HFFc6 (cell line): ENCODE measurements around the gene PDZRN4. TPM values are rescaled to one million over a fixed set of nuclear protein-coding genes. Genes with fewer than 3 reads are reported as not detected.

ENCODE experiments used
- DNase-seq: peaks from one replicate; pipeline ENCODE4 v3.0.0-alpha.2; 2018
- H3K27ac Mint-ChIP-seq: 2 replicates; pipeline ENCODE4 v1.8.0; 2020; ENCODE audit warnings: mild to moderate bottlenecking, mixed read lengths
- H3K27me3 Mint-ChIP-seq: 2 replicates; pipeline ENCODE4 v1.8.0; 2021; ENCODE audit warnings: mild to moderate bottlenecking, moderate library complexity, mixed read lengths; ENCODE audit not compliant: insufficient read depth
- H3K36me3 Mint-ChIP-seq: 2 replicates; pipeline ENCODE4 v1.8.0; 2021; ENCODE audit warnings: low read depth, mixed read lengths
- H3K4me1 Mint-ChIP-seq: 2 replicates; pipeline ENCODE4 v1.8.0; 2020; ENCODE audit warnings: low read depth, mixed read lengths
- H3K4me3 Mint-ChIP-seq: 2 replicates; pipeline ENCODE4 v1.8.0; 2020; ENCODE audit warnings: mild to moderate bottlenecking, moderate library complexity, mixed read lengths
- H3K9me3 Mint-ChIP-seq: 2 replicates; pipeline ENCODE4 v1.8.0; 2020; ENCODE audit warnings: mild to moderate bottlenecking, mixed read lengths
- CTCF ChIP-seq: fragments of 200-600 bp; sonication (generic); IDR thresholded peaks from 2 replicates; pipeline ENCODE4 v1.5.0; 2021; ENCODE audit warnings: antibody characterized with exemption, mild to moderate bottlenecking
- total RNA-seq, 6 experiments: library from RNA; stranded (reverse); fragmentation: NEBNext Ultra II Directional; extraction: Animal tissue kit (Norgen Biotek cat#: 25700); gene quantifications; 2 replicates in 1 of 6; 3 replicates in 5 of 6; pipeline ENCODE4 v1.2.3, GENCODE V29; 2021

PDZRN4 gene
- total RNA-seq, 6 experiments from 2014 or later: not detected

GRCh38 chr12:41479426-41479825 lies 291.3 kb downstream of the PDZRN4 start:
- TF ChIP-seq CTCF: no peak
- H3K27ac Mint-ChIP-seq: no peak overlapping the region
- no peaks in the 10 kb centered on the region for H3K4me1 Mint-ChIP-seq
- no peaks in the 10 kb centered on the region for H3K9me3 Mint-ChIP-seq
- no peak overlapping the region for H3K4me3 Mint-ChIP-seq
- no peak for DNase-seq
- no peaks in the 10 kb centered on the region for H3K36me3 Mint-ChIP-seq
- H3K27me3 Mint-ChIP-seq: no peaks in the 10 kb centered on the region

- TF ChIP-seq CTCF: no peak
- H3K4me3 Mint-ChIP-seq: no peak overlapping the region
- no peaks in the 10 kb centered on the region for H3K9me3 Mint-ChIP-seq
- H3K4me1 Mint-ChIP-seq: peaks cover 11% of the 10 kb centered on the region
- no peaks in the 10 kb centered on the region; the same call in 1 of the 2 replicates for H3K27me3 Mint-ChIP-seq
- H3K27ac Mint-ChIP-seq: no peak overlapping the region
- H3K36me3 Mint-ChIP-seq: no peaks in the 10 kb centered on the region
- no peak for DNase-seq
These were observed 297.1 kb downstream of the PDZRN4 start for GRCh38 chr12:41485203-41485602.

- DNase-seq: no peak
- H3K4me1 Mint-ChIP-seq: peaks cover 11% of the 10 kb centered on the region
- H3K36me3 Mint-ChIP-seq: no peaks in the 10 kb centered on the region
- no peak overlapping the region for H3K4me3 Mint-ChIP-seq
- no peak for TF ChIP-seq CTCF
- no peaks in the 10 kb centered on the region for H3K9me3 Mint-ChIP-seq
- no peaks in the 10 kb centered on the region; the same call in 1 of the 2 replicates for H3K27me3 Mint-ChIP-seq
- no peak overlapping the region for H3K27ac Mint-ChIP-seq
These were observed 298.6 kb downstream of the PDZRN4 start for GRCh38 chr12:41486718-41487117.

- Mint-ChIP-seq H3K27ac (no peak overlapping the region), H3K9me3 (no peaks in the 10 kb centered on the region), H3K4me3 (no peak overlapping the region), H3K27me3 (no peaks in the 10 kb centered on the region), H3K36me3 (no peaks in the 10 kb centered on the region), H3K4me1 (no peaks in the 10 kb centered on the region)
- no peak for DNase-seq
- no peak for TF ChIP-seq CTCF
These were observed 307.9 kb downstream of the PDZRN4 start for GRCh38 chr12:41496009-41496408.

GRCh38 chr12:41497409-41497808 lies 309.3 kb downstream of the PDZRN4 start:
- Mint-ChIP-seq H3K4me1 (no peaks in the 10 kb centered on the region), H3K27me3 (no peaks in the 10 kb centered on the region), H3K27ac (no peak overlapping the region), H3K36me3 (no peaks in the 10 kb centered on the region), H3K4me3 (no peak overlapping the region), H3K9me3 (no peaks in the 10 kb centered on the region)
- TF ChIP-seq CTCF: no peak
- DNase-seq: no peak

- TF ChIP-seq CTCF: no peak
- no peak overlapping the region for H3K4me3 Mint-ChIP-seq
- H3K9me3 Mint-ChIP-seq: no peaks in the 10 kb centered on the region
- no peak overlapping the region for H3K27ac Mint-ChIP-seq
- peaks cover 9% of the 10 kb centered on the region for H3K27me3 Mint-ChIP-seq
- H3K4me1 Mint-ChIP-seq: no peaks in the 10 kb centered on the region
- no peaks in the 10 kb centered on the region for H3K36me3 Mint-ChIP-seq
- no peak for DNase-seq
These were observed 316.9 kb downstream of the PDZRN4 start for GRCh38 chr12:41504976-41505375.
